B cell (primary cell): ENCODE measurements around the gene TXNL1.

Source experiments
- CTCF ChIP-seq: fragments of 200-600 bp; IDR thresholded peaks from one replicate; pipeline ENCODE4 v1.8.0; 2022; ENCODE audit warnings: antibody characterized with exemption, mild to moderate bottlenecking
- EZH2 ChIP-seq: IDR thresholded peaks from 2 replicates; pipeline ENCODE4 v1.6.1; 2012; ENCODE audit warnings: borderline replicate concordance, low read depth, mild to moderate bottlenecking, moderate library complexity, low read length; ENCODE audit not compliant: insufficient read depth, poor library complexity, severe bottlenecking

- TF ChIP-seq CTCF: no peak
- no peak for TF ChIP-seq EZH2
Observed at GRCh38 chr18:56649996-56650395, 11.6 kb upstream of the TXNL1 start.
